HepG2 (cell line): ENCODE results near the gene ST13. TPM values are rescaled to one million over a fixed set of nuclear protein-coding genes. Genes with fewer than 3 reads are reported as not detected.

ENCODE experiments used
- CREM ChIP-seq, 2 experiments: sonication (generic) in 1 of 2; formaldehyde crosslinking in 1 of 2; IDR thresholded peaks; 2 replicates each; pipeline versions ENCODE4 v1.4.0 to v1.6.1; 2016 to 2020; ENCODE audit warnings: antibody characterized with exemption in 1 of 2, mild to moderate bottlenecking in 1 of 2, missing genetic modification reagents in 1 of 2
- HIC2 ChIP-seq: sonication (generic); formaldehyde crosslinking; IDR thresholded peaks from 2 replicates; pipeline ENCODE4 v1.9.0; 2022; ENCODE audit warnings: low read depth, missing genetic modification reagents
- MAX ChIP-seq: IDR thresholded peaks from 2 replicates; pipeline ENCODE4 v1.6.1; 2012; ENCODE audit warnings: inconsistent platforms
- NBN ChIP-seq: fragments of 450-650 bp; conservative IDR thresholded peaks from 2 replicates; pipeline ENCODE4 v1.6.1; 2017
- XBP1 ChIP-seq: sonication (generic); formaldehyde crosslinking; IDR thresholded peaks from 2 replicates; pipeline ENCODE4 v1.5.0; 2020; ENCODE audit warnings: missing genetic modification reagents
- ZNF318 ChIP-seq: sonication (generic); formaldehyde crosslinking; IDR thresholded peaks from 2 replicates; pipeline ENCODE4 v1.4.0; 2020; ENCODE audit warnings: mild to moderate bottlenecking, missing genetic modification reagents
- ZNF609 ChIP-seq: sonication (generic); formaldehyde crosslinking; IDR thresholded peaks from 2 replicates; pipeline ENCODE4 v1.4.0; 2020; ENCODE audit warnings: mild to moderate bottlenecking, missing genetic modification reagents, borderline replicate concordance
- ZNF770 ChIP-seq: sonication (generic); formaldehyde crosslinking; IDR thresholded peaks from 2 replicates; pipeline ENCODE4 v1.5.0; 2020; ENCODE audit warnings: mild to moderate bottlenecking, missing genetic modification reagents
- ZNF83 ChIP-seq: sonication (generic); formaldehyde crosslinking; IDR thresholded peaks from 2 replicates; pipeline ENCODE4 v1.4.0; 2020; ENCODE audit warnings: missing genetic modification reagents, mild to moderate bottlenecking, borderline replicate concordance
- polyA plus RNA-seq, 8 experiments: library from polyadenylated mRNA; depleted of rRNA in 3 of 8; stranded (reverse) in 7 of 8; unstranded in 1 of 8; fragments of >200 nt; fragmentation: Illumina TruSeq in 4 of 8; extraction: Trizol in 4 of 8; gene quantifications; 2 replicates each; pipeline versions ENCODE4 v1.2.1 to v1.2.3, GENCODE V29; 2011 to 2016; ENCODE audit warnings: low read depth in 4 of 8, missing spikeins in 1 of 8, mixed read lengths in 1 of 8; ENCODE audit not compliant: insufficient read depth in 1 of 8
- total RNA-seq, 5 experiments: library from RNA; depleted of rRNA; stranded (reverse); fragments of >200 nt; fragmentation: Illumina TruSeq; extraction: Trizol; gene quantifications; 2 replicates each; pipeline ENCODE4 v1.2.3, GENCODE V29; 2016; ENCODE audit warnings: low read depth in 1 of 5

ST13 gene
- total and polyA plus RNA-seq, 2 of the 13 experiments (the other 11 are each of a cell fraction or from before 2014, with no cell fraction given), result 110 to 274 TPM

- TF ChIP-seq ZNF770 (CRISPR knock-in tag) (0 out of 2 replicates have a peak, but pooled peaks have one; percentile 12), HIC2 (CRISPR knock-in tag) (no peak), ZNF83 (CRISPR knock-in tag) (0 out of 2 replicates have a peak, but pooled peaks have one; percentile 12), ZNF318 (CRISPR knock-in tag) (0 out of 2 replicates have a peak, but pooled peaks have one; percentile 67), XBP1 (CRISPR knock-in tag) (no peak), MAX (peak; percentile 60; the same call in 1 of the 2 replicates), NBN (no peak), ZNF609 (CRISPR knock-in tag) (0 out of 2 replicates have a peak, but pooled peaks have one; percentile 15), CREM (IDR thresholded peaks at IDR 0.05) (no peak), CREM (CRISPR knock-in tag; IDR thresholded peaks at IDR 0.05) (no peak; the same call in 1 of the 2 replicates)
Observed at GRCh38 chr22:40855979-40856512, 393 bp downstream of the ST13 start (continued).
